ENCODE measurements around the gene TSPAN9. TPM values are rescaled to one million over a fixed set of nuclear protein-coding genes. Genes with fewer than 3 reads are reported as not detected.

Gene TSPAN9
- total RNA-seq, 2 donors from 2014 or later, result 0.65 to 2.7 TPM

DNA sequence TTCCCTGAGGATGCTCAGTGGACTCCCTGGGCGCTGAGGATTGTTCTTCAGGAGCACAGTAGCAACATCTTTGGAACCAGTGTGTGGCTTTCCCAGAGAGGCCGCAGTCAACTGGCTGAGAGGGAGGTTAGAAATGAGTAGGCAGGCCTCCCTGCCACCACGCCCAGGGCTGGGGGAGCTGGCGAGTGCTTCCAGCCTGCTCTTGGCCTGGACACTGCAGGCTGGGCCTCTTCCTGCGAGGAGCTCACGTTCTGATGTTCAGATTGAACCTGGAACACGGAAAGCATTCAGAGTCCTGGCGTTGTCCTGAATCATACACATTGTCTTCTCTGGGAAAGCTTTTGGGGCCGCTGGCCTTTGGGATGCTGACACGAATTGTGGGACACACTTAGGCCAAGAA, 15.6 kb downstream of the TSPAN9 start:
- Mint-ChIP-seq H3K27me3 (no peaks in the 10 kb centered on the region), H3K4me3 (no peak overlapping the region), H3K9me3 (peaks cover 4% of the 10 kb centered on the region), H3K36me3 (ENCODE audit: low read depth) (no peaks in the 10 kb centered on the region), H3K4me1 (no peaks in the 10 kb centered on the region), H3K27ac (no peak overlapping the region)
- no peak for ATAC-seq (replicated peaks)

DNA sequence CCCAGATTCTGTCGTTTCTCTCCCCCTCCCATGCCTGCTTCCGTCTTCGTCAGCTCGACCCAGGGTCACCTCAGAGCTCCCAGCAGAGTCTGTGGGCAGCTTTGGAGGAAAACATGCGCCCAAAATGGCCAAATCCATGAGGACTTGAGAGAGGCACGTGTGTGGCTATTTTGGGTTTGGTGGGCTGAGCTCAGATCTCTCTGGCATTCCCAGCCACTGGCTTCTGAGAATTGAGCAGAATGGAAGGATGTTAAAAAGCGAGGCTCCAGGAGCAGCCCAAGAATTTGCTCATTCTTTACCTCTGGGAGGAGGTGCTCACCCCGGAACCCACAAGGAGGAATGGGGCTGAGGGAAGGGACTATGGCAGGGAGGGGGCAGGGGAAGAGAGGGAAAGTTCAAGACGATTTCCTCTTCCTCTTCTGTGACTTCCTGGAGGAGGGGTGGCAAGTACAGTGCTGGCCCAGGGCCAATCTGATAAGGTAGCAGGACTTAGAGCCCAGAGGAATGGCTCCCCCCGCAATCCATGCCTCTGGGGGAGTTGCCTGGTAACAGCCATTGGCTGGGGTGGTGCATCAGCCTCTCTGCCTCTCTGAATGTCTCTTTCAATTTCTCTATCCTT, 20.1 kb downstream of the TSPAN9 start:
- ATAC-seq (replicated peaks), result no peak
- no peaks in the 10 kb centered on the region for H3K27me3 Mint-ChIP-seq
- H3K27ac Mint-ChIP-seq, result no peak overlapping the region
- H3K4me3 Mint-ChIP-seq, result no peak overlapping the region
- H3K9me3 Mint-ChIP-seq, result peaks cover 29% of the 10 kb centered on the region
- H3K4me1 Mint-ChIP-seq, result no peaks in the 10 kb centered on the region
- H3K36me3 Mint-ChIP-seq (ENCODE audit: low read depth), result no peaks in the 10 kb centered on the region

DNA sequence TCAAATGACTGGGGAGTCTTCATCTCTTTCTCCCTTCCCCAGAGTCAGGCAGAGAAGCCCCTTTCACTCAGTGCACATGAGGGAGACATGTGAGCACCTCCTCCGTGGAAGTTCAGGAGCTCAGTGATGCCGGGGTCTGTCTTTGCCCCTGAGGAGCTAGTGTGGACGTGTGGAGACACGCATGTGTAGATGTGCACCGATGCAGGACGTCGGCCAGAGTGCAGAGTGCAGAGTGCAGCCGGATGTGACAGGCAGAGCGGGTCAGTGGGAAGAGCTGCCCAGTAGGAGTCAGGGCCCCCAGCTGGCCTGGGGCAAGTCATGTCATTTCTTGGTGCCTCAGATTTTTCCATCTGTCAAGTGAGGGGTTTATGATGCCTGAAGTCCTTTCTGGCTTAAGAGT, 20.7 kb downstream of the TSPAN9 start:
- peaks cover 29% of the 10 kb centered on the region for H3K9me3 Mint-ChIP-seq
- no peak for ATAC-seq (replicated peaks)
- H3K27me3 Mint-ChIP-seq, result no peaks in the 10 kb centered on the region
- H3K4me3 Mint-ChIP-seq, result no peak overlapping the region
- no peak overlapping the region for H3K27ac Mint-ChIP-seq
- H3K4me1 Mint-ChIP-seq, result no peaks in the 10 kb centered on the region
- H3K36me3 Mint-ChIP-seq (ENCODE audit: low read depth), result no peaks in the 10 kb centered on the region

DNA sequence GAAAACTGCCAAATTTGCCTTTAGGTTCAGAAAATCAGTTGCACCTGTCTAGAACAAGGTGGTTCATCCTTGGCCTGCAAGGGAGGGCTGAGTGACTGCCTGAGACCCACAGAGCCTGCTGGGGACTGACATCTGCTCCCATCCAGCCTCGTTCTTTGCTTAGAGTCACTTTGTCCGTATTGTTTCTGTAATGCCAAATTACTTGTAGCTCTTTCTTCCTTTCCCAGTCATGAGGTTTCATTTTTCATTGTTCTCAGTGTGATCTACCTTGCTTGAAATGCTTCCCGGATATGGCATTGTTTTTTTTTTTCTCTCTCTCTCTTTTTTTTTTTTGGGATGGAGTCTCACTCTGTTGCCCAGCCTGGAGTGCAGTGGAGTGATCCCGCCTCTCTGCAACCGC, 21.3 kb downstream of the TSPAN9 start:
- ATAC-seq (replicated peaks), result no peak
- no peaks in the 10 kb centered on the region for H3K36me3 Mint-ChIP-seq (ENCODE audit: low read depth)
- H3K27ac Mint-ChIP-seq, result no peak overlapping the region
- H3K4me1 Mint-ChIP-seq, result no peaks in the 10 kb centered on the region
- H3K9me3 Mint-ChIP-seq, result peaks cover 29% of the 10 kb centered on the region
- no peaks in the 10 kb centered on the region for H3K27me3 Mint-ChIP-seq
- no peak overlapping the region for H3K4me3 Mint-ChIP-seq

DNA sequence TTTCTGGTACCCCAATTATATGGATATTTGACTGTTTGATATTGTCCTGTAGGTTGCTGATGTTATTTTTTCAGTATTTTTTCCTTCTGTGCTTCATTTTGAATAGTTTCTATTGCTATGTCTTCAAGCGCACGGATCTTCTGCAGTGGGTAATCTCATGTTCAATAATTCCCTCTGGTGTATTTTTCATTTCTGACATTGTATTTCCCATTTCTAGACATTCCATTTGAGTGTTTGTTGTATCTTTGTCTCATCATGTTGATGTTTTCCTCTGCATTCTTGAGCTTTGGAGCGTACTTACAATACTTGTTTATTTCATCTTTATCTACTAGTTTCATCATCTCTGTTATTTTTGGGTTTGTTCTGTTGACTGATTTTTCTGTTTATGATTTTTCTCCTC, 22.0 kb downstream of the TSPAN9 start:
- Mint-ChIP-seq H3K4me1 (no peaks in the 10 kb centered on the region), H3K27me3 (peaks cover 5% of the 10 kb centered on the region), H3K4me3 (no peak overlapping the region), H3K27ac (no peak overlapping the region), H3K36me3 (ENCODE audit: low read depth) (no peaks in the 10 kb centered on the region), H3K9me3 (peaks cover 29% of the 10 kb centered on the region)
- no peak for ATAC-seq (replicated peaks)

DNA sequence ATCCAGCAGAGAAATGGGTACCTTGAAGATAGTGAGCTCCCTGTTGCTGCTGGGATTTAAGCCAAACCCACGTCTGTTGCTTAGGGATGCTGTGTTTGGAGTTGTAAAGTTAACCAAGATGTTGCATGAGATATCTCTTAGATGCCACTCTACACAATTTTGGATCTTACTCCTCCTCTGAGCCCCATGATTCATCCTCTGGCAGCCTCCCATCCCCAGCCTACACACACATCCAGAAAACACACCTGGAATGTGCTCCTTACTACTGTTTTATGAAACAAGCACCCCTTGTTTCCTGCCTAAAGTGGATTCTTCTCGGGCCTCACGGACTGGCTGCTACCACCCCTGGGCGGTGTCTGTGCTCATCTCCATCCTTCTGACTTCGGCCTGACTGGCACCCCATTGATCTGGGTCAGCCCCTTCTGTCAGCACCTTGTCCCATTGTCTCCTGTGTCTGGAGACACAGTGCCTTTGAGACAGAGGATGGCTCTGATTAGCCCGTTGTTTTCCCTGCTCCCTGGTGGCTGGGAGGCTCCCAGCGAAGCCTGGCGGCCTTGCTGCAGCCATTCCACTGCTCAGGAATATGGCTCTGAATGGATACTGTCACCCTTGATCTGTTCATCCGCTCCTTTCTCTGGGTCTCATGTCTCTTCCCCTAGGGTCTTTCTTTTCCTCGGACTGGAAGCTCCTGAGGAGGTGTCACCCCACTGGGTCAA, 24.3 kb downstream of the TSPAN9 start:
- H3K4me3 Mint-ChIP-seq, result no peak overlapping the region

DNA sequence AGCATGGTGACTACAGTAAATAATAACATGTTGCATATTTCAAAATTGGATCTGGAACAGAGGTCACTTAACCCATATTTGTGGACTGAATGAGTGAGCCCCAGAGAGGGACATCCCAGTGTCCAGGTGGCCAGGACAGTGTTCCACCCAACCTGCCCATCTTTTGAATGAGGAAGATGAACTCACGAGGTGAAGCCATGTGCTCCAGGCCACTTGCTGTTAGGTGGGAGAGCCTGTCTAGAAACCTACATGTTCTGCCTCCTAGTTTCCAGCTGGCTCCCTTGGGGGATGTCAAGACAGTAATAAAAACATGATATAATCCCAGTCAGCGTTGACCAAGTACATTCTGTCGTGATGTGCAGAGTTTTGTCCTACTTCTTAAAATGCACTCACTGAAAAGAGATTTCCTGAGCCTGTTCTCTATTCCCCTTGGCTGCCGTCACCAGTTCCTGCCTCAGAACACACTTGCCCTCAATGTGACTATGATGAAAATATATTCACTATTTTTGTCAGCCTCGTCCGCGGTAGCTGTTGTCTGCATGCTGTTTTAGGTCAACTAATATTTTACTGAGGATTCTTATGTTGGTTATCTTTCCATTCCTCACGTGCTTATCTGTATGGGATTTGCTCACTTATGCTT, 25.7 kb downstream of the TSPAN9 start:
- ATAC-seq (replicated peaks), result no peak
- Mint-ChIP-seq H3K36me3 (ENCODE audit: low read depth) (no peaks in the 10 kb centered on the region), H3K4me3 (no peak overlapping the region), H3K27me3 (peaks cover 7% of the 10 kb centered on the region), H3K4me1 (no peaks in the 10 kb centered on the region), H3K9me3 (peaks cover 25% of the 10 kb centered on the region), H3K27ac (no peak overlapping the region)

More for the DNA sequence above, 24.3 kb downstream of the TSPAN9 start:
- Mint-ChIP-seq H3K9me3 (peaks cover 25% of the 10 kb centered on the region), H3K4me1 (no peaks in the 10 kb centered on the region), H3K27me3 (peaks cover 7% of the 10 kb centered on the region), H3K36me3 (ENCODE audit: low read depth) (no peaks in the 10 kb centered on the region), H3K27ac (no peak overlapping the region)
- ATAC-seq (replicated peaks), result no peak

DNA sequence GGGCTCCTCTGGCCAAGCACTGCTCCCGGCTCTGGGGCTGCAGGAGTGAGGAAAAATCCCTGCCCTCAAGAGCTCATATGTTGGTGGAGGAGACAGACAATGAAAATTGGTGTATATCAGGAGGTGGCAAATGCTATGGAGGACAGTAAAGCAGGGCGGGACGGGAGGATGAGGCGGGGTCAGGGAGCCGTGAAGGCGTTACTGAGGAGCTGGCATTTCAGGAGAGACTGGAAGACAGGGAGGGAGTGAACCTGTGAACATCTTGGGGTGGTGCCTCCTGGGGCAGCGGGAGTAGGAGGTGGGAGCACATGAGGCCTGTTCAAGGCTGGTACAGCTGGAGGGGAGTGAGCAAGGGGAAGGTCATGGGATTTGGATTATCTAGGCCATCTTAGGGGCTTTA, 26.6 kb downstream of the TSPAN9 start:
- Mint-ChIP-seq H3K4me1 (no peaks in the 10 kb centered on the region), H3K36me3 (ENCODE audit: low read depth) (no peaks in the 10 kb centered on the region), H3K9me3 (peaks cover 19% of the 10 kb centered on the region), H3K4me3 (no peak overlapping the region), H3K27ac (no peak overlapping the region), H3K27me3 (peaks cover 7% of the 10 kb centered on the region)
- ATAC-seq (replicated peaks), result no peak

DNA sequence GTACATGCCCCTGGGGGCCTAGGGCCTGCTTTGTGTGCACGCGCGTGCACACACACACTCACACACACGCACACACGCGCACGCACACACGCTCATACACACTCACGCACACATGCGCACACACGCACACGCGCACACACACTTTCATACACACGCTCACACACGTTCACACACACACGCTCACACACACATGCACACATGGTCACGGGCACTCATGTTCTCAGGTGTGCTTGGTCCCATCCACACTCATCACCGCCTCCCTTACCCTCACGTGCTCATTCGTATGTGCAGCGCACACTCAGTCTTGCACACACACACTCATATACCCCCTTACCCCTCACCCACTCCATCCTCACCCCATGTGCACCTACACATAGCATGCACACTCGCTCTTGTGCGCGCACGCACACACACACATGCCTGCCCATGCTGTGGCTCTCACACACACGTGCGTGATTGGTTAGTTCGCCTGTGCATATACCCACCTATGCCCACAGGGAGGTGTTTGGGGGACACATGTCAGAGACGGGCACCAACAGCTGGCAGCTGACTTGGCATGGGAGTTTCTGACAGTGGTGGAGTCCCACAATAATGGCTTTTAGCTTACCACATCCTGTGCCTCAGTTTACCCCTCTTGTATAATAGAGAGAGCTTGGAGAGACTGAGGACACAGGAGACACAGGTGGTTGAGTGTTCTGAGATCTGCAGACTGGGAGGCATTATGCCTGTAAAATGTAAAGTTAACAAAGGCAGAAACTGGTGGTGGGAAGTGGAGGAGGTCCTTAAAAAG, 28.7 kb downstream of the TSPAN9 start:
- H3K36me3 Mint-ChIP-seq (ENCODE audit: low read depth), result no peaks in the 10 kb centered on the region

DNA sequence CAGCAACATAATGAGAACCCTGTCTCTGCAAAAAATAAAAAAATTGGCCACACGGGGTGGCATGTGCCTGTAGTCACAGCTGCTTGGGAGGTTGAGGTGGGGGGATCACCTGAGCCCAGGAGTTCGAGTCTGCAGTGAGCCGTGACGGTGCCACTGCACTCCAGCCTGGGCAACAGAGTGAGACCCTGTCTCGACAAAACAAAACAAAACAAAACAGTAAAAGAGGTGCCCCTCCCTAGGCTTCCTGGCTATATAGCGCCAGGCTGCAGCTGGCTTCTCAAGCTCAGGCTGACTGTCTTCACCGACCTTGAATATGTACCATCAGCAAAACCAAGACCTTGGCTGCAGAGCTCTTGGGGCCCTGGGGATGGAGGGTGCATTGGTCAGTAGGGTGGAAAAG, 29.4 kb downstream of the TSPAN9 start:
- Mint-ChIP-seq H3K4me3 (no peak overlapping the region), H3K36me3 (ENCODE audit: low read depth) (no peaks in the 10 kb centered on the region), H3K4me1 (no peaks in the 10 kb centered on the region), H3K9me3 (peaks cover 3% of the 10 kb centered on the region), H3K27ac (no peak overlapping the region), H3K27me3 (peaks cover 7% of the 10 kb centered on the region)
- no peak for ATAC-seq (replicated peaks)

More for the DNA sequence above, 28.7 kb downstream of the TSPAN9 start:
- H3K4me3 Mint-ChIP-seq, result no peak overlapping the region
- peaks cover 7% of the 10 kb centered on the region for H3K27me3 Mint-ChIP-seq
- H3K4me1 Mint-ChIP-seq, result no peaks in the 10 kb centered on the region
- no peak for ATAC-seq (replicated peaks)
- H3K9me3 Mint-ChIP-seq, result peaks cover 3% of the 10 kb centered on the region
- H3K27ac Mint-ChIP-seq, result no peak overlapping the region

DNA sequence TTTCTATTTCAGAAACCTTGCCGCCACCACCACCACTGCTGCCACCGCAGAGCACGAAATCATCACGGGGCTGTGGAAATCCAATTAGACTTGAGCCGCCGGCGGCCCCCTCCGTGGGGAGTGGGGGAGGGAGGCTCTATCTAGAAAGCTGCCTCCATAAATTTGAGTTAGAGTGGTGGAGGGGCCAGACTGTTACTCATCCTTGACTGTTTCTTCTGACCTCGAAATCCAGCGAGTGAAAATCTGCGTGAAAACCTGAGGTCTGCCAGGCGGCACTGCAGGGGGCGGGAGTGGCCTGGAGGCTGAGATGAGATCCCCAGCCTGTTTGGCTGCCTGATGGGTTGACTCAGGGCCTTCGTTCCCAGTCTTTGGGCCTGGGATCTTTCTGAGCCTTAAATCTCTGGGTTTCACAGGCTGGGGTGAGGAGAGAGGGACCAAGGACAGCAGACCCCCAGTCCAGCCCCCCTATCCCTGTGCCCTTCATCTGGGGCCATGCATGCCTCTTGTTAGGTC, 29.9 kb downstream of the TSPAN9 start:
- Mint-ChIP-seq H3K27ac (no peak overlapping the region), H3K27me3 (peaks cover 7% of the 10 kb centered on the region), H3K4me3 (no peak overlapping the region), H3K9me3 (no peaks in the 10 kb centered on the region), H3K4me1 (no peaks in the 10 kb centered on the region), H3K36me3 (ENCODE audit: low read depth) (no peaks in the 10 kb centered on the region)
- ATAC-seq (replicated peaks), result no peak

DNA sequence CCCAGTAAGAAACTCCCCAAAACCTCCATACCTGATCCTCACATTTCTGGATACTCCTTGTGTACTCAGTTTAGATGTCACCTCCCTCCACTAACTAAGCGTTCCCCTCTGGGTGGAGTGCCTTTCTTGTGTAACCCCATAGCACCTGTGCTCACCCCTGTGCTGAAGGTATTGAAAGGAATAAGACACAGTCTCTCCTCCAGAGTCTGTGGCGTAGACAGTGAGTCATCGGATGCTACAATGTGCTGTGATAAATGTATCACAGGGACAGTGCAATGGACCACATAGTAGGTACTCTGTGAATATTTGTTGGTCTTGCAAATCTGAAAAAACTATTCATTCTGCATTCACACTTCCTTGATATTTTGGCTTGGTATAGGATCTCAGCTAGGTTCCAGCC, 30.8 kb downstream of the TSPAN9 start:
- no peaks in the 10 kb centered on the region for H3K36me3 Mint-ChIP-seq (ENCODE audit: low read depth)
- H3K4me1 Mint-ChIP-seq, result no peaks in the 10 kb centered on the region
- no peak overlapping the region for H3K27ac Mint-ChIP-seq
- peaks cover 7% of the 10 kb centered on the region for H3K27me3 Mint-ChIP-seq
- H3K4me3 Mint-ChIP-seq, result no peak overlapping the region
- ATAC-seq (replicated peaks), result no peak
- H3K9me3 Mint-ChIP-seq, result no peaks in the 10 kb centered on the region

DNA sequence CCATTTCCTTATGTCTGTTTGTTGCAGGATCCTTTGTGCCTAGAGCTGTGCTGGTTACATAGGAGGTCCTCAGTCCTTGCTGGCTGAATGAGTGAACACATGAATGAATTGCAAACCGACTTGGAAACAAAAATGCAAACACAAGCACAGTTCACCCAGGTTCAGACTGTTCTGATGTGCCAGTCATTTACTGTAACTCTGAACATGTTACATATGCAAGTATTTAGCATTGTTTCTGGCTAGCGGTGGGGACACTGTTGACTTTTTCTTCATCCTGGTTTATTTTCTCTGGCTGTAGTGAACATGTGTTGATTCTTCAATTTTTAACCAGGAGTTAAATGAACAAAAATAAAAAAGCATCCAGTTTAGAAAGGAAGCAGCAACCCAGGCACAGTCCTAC, 33.4 kb downstream of the TSPAN9 start:
- no peak overlapping the region for H3K27ac Mint-ChIP-seq
- H3K9me3 Mint-ChIP-seq, result no peaks in the 10 kb centered on the region
- no peaks in the 10 kb centered on the region for H3K4me1 Mint-ChIP-seq
- H3K4me3 Mint-ChIP-seq, result no peak overlapping the region
- ATAC-seq (replicated peaks), result no peak
- no peaks in the 10 kb centered on the region for H3K36me3 Mint-ChIP-seq (ENCODE audit: low read depth)
- peaks cover 11% of the 10 kb centered on the region for H3K27me3 Mint-ChIP-seq

DNA sequence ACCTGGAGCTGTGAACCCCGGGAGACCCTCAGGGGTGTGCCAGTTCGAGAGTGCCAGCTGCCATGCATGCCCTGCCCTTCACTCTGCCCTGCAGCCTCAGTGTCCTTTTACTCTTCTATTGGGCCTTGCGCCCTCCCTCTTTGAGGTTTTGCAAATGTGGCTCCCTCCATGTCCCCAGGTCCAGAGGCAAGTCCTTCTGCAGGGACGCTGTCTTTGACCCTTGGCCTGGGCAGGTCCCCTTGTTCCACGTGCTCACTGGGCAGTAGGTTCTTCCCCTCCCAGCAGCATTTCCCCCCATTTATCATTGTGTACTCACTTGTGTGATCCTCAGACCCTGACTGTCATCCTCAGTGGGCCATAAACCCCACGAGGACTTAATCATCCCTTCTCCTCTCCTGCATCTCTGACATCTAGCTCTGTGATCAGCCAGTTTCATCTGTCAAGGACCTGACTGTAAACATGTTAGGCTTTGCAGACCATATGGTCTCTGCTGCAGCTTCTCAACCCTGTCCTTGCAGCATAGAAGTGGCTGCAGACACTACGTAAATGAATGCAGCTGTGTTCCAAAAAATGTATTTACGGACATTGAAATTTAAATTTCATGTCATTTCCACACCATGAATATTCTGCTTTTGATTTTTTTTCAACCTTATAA, 36.6 kb downstream of the TSPAN9 start:
- H3K4me3 Mint-ChIP-seq, result no peak overlapping the region
- H3K27ac Mint-ChIP-seq, result no peak overlapping the region
- no peaks in the 10 kb centered on the region for H3K36me3 Mint-ChIP-seq (ENCODE audit: low read depth)
- no peaks in the 10 kb centered on the region for H3K9me3 Mint-ChIP-seq
- no peaks in the 10 kb centered on the region for H3K4me1 Mint-ChIP-seq
- peaks cover 20% of the 10 kb centered on the region for H3K27me3 Mint-ChIP-seq
- ATAC-seq (replicated peaks), result no peak

Measured in activated T-helper 17 cell treated with anti-CD3 and anti-CD28 coated beads, Interleukin-2, amount 50 U/mL, for 72 hours (primary cell).